ENCODE measurements around the gene MED13L. TPM values are rescaled to one million over a fixed set of nuclear protein-coding genes. Genes with fewer than 3 reads are reported as not detected.
A peak's percentile ranks its signal among the peaks of the same experiment; 100 is the strongest.

Gene MED13L
- total and polyA plus RNA-seq, 9 donors, result 31.0 to 82.7 (median 44.9) TPM

DNA sequence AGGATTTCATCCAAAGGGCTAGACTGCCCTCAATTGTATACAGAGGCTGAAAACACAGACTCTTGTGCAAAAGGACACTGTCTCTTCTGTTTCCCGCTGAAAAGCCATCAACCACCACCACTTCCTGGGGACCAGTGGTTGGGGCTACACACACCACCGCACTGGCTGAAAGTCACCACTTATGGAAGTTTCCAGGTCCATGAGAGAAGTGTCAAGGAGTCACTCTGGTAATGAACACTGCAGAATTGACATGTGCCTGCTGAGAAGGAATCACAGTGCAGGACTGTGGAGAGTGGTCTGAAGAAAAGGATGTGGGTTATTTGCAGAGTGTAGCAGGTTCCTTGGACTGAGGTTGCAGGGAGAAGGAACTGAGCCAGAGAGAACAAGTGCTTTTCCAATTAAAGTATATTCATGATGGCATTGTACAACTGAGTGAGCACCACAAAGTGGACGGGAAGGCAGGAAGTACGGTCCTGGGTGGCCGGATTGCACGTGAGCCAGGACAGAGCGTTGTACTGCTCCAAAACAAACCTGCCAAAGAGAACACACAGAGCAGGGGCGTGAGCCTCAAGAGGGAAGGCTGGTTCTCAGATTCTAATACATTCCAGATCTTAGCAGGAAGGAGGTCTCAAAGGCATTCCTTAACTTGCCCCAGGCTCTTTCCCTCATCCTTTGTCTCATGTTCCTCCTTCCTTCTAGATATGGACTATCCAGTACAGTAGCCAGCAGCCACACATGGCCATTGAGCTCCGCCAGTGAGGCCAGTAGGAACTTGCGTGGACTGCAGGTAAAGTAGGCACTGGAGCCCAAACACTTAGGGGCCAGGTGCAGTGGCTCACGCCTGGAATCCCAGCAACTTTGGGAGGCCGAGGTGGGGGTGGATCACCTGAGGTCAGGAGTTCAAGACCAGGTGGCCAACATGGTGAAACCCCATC is 316.4 kb downstream of the MED13L start:
- DNase-seq, result peak; percentile 32
- no peaks in the 10 kb centered on the region for H3K9me3 ChIP-seq (replicated peaks; ENCODE audit: control insufficient read depth, low read depth, low read length)

DNA sequence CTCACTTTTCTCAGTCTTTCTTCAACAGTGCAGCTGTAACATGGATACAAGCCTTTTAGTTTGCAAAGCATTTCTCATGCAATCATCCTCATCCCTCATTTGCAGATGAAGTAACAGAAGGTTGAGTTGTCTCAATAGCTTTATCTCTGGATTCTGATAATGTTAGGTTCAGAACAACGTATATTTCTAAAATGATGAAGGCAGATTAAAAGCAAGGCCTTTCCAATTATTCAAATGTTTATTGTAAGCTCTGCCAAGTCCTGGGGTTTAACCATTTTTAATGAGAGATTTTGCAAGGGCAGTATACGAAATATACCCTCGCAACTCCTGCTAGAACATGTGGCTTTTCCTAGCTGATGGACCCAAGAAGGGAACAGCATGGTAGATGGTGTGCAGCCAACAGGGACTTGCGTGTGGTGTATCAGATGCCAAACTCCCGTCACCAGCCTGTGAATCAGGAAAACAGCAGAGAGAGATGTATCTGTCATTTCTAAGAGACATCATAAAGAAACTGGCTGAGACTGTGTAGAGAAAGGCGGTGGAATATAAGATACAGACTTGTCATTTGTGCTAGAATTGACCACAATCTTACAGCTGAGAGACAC is 319.7 kb downstream of the MED13L start:
- Histone ChIP-seq H3K4me1 (ENCODE audit: control insufficient read depth, insufficient read depth, low read length) (no peaks in the 10 kb centered on the region), H3K4me3 (ENCODE audit: low read length) (no peak overlapping the region), H3K36me3 (ENCODE audit: control insufficient read depth, insufficient read depth, low read length) (peaks cover 27% of the 10 kb centered on the region), H3K9me3 (replicated peaks; ENCODE audit: control insufficient read depth, low read depth, low read length) (no peaks in the 10 kb centered on the region), H3K27me3 (ENCODE audit: control insufficient read depth, insufficient read depth, low read length) (no peaks in the 10 kb centered on the region), H3K27ac (ENCODE audit: low read length) (no peak overlapping the region)
- WGBS (ENCODE audit: insufficient coverage), result 93% methylated on average over 3 of the region's 6 CpGs
- DNase-seq, result no peak

More for the DNA sequence above, 316.4 kb downstream of the MED13L start:
- Histone ChIP-seq H3K4me1 (ENCODE audit: control insufficient read depth, insufficient read depth, low read length) (no peaks in the 10 kb centered on the region), H3K27ac (ENCODE audit: low read length) (no peak overlapping the region), H3K27me3 (ENCODE audit: control insufficient read depth, insufficient read depth, low read length) (no peaks in the 10 kb centered on the region), H3K36me3 (ENCODE audit: control insufficient read depth, insufficient read depth, low read length) (peaks cover 48% of the 10 kb centered on the region), H3K4me3 (ENCODE audit: low read length) (no peak overlapping the region)
- WGBS (ENCODE audit: insufficient coverage), result 72% methylated on average over 5 of the region's 12 CpGs

DNA sequence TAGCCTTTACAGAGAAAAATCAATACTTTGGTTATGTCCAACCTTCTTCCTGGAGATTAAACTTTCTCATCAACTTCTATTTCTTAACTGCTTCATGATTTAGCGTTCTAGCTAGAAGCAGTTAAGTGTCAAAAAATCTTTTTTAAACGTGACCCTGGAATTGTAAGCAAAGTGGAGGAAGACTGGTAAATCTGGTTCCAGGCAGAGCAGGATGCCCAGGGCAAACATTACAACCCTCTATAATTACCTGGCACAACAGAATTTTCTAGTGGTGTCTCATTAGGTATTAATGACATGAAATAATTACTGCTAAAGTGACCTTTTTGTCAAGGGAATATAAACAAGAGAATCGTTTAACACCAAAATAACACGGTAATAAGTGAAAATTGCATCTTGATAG is 320.8 kb downstream of the MED13L start:
- Histone ChIP-seq H3K27me3 (ENCODE audit: control insufficient read depth, insufficient read depth, low read length) (no peaks in the 10 kb centered on the region), H3K9me3 (replicated peaks; ENCODE audit: control insufficient read depth, low read depth, low read length) (no peaks in the 10 kb centered on the region), H3K4me1 (ENCODE audit: control insufficient read depth, insufficient read depth, low read length) (no peaks in the 10 kb centered on the region), H3K4me3 (ENCODE audit: low read length) (no peak overlapping the region), H3K27ac (ENCODE audit: low read length) (no peak overlapping the region), H3K36me3 (ENCODE audit: control insufficient read depth, insufficient read depth, low read length) (peaks cover 22% of the 10 kb centered on the region)
- 67% methylated on average over 1 of the region's 4 CpGs for WGBS (ENCODE audit: insufficient coverage)
- DNase-seq, result no peak

DNA sequence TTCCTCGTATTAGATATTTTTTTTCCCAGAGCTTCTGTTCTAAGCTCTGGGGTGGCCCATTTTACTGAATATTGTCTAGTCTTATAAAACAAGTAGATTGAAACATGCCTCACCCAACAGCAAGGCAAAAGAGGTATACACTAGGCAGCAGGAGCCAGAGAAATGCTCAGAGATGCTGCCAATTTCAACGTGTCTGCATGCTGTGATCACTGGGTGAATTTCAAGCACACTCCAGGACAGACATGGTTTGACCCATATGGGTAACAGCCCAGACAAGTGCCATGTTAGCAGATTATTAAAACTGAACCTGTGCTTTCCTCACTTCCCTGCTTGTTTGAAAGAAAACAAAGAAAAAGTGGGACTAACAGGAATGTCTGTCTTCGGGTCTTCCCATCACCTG is 321.3 kb downstream of the MED13L start:
- H3K27me3 ChIP-seq (ENCODE audit: control insufficient read depth, insufficient read depth, low read length), result no peaks in the 10 kb centered on the region
- WGBS (ENCODE audit: insufficient coverage), result 29% methylated on average over 1 of the region's 3 CpGs
- H3K27ac ChIP-seq (ENCODE audit: low read length), result no peak overlapping the region
- H3K9me3 ChIP-seq (replicated peaks; ENCODE audit: control insufficient read depth, low read depth, low read length), result no peaks in the 10 kb centered on the region
- DNase-seq, result no peak
- peaks cover 18% of the 10 kb centered on the region for H3K36me3 ChIP-seq (ENCODE audit: control insufficient read depth, insufficient read depth, low read length)
- H3K4me3 ChIP-seq (ENCODE audit: low read length), result no peak overlapping the region
- H3K4me1 ChIP-seq (ENCODE audit: control insufficient read depth, insufficient read depth, low read length), result no peaks in the 10 kb centered on the region

DNA sequence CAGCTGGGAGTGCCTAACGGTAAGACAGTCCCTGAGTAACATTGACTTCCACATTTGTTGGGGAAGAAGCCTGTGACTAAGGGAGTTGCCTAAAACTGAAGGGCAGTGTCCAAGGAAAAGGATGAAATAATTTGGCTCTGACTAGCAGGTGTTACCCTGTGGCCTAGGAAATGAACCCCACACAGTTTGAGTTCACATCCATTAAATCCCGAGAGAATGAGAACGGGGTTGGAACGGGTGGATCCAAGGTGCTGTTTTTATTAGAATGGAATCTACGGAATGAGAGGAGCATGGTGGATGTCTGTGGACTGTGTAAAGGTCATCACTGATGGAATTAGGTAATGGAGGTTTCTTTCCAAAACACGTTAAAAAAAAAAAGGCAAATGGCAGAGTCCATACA is 324.0 kb downstream of the MED13L start:
- Histone ChIP-seq H3K27ac (ENCODE audit: low read length) (no peak overlapping the region), H3K9me3 (replicated peaks; ENCODE audit: control insufficient read depth, low read depth, low read length) (no peaks in the 10 kb centered on the region), H3K27me3 (ENCODE audit: control insufficient read depth, insufficient read depth, low read length) (no peaks in the 10 kb centered on the region), H3K4me1 (ENCODE audit: control insufficient read depth, insufficient read depth, low read length) (no peaks in the 10 kb centered on the region), H3K4me3 (ENCODE audit: low read length) (no peak overlapping the region), H3K36me3 (ENCODE audit: control insufficient read depth, insufficient read depth, low read length) (peaks cover 11% of the 10 kb centered on the region)
- DNase-seq, result no peak
- WGBS (ENCODE audit: insufficient coverage), result 46% methylated on average over 5 of the region's 6 CpGs

DNA sequence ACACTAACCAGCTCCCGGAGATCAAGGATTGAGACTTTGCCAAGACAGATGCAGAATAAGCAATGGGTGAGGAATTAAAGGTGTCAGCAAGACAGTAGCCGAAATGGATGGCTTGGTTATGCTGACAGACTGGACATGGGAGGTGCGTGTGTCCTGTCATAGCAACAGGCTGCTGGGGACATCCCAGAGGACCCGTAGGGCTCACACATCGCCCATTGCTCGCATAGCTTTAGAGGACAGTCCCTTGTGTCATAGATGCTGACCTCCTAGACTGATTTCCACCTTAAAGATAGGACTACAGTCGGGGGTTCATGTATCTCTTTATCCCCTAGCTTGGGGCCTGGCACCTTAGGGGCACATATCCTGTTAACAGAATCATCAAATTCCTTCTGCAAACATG is 324.5 kb downstream of the MED13L start:
- no peak for DNase-seq

DNA sequence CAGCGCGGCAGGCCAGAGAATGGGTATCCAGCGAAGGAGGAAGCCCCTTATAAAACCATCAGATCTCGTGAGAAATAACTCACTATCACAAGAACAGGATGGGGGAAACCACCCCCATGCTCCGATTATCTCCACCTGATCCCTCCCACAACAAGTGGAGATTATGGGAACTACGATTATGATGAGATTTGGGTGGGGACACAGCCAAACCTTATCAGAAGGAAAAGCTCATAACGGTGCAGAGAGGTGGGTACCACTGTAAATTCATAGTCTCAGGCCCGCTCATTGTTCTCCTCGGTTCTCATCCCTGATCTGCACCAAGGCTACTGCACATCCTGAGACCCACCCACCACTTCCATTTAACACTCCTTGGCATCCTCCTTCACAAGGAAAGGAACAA is 326.5 kb downstream of the MED13L start:
- Histone ChIP-seq H3K4me3 (ENCODE audit: low read length) (no peak overlapping the region), H3K27ac (ENCODE audit: low read length) (no peak overlapping the region), H3K4me1 (ENCODE audit: control insufficient read depth, insufficient read depth, low read length) (no peaks in the 10 kb centered on the region), H3K27me3 (ENCODE audit: control insufficient read depth, insufficient read depth, low read length) (no peaks in the 10 kb centered on the region), H3K36me3 (ENCODE audit: control insufficient read depth, insufficient read depth, low read length) (no peaks in the 10 kb centered on the region), H3K9me3 (replicated peaks; ENCODE audit: control insufficient read depth, low read depth, low read length) (no peaks in the 10 kb centered on the region)
- WGBS (ENCODE audit: insufficient coverage), result 96% methylated on average over 6 of the region's 9 CpGs
- DNase-seq, result no peak

More for the DNA sequence above, 324.5 kb downstream of the MED13L start:
- Histone ChIP-seq H3K36me3 (ENCODE audit: control insufficient read depth, insufficient read depth, low read length) (peaks cover 8% of the 10 kb centered on the region), H3K4me1 (ENCODE audit: control insufficient read depth, insufficient read depth, low read length) (no peaks in the 10 kb centered on the region), H3K27ac (ENCODE audit: low read length) (no peak overlapping the region), H3K27me3 (ENCODE audit: control insufficient read depth, insufficient read depth, low read length) (no peaks in the 10 kb centered on the region), H3K9me3 (replicated peaks; ENCODE audit: control insufficient read depth, low read depth, low read length) (no peaks in the 10 kb centered on the region), H3K4me3 (ENCODE audit: low read length) (no peak overlapping the region)
- WGBS (ENCODE audit: insufficient coverage), result 79% methylated on average over 6 of the region's 7 CpGs

DNA sequence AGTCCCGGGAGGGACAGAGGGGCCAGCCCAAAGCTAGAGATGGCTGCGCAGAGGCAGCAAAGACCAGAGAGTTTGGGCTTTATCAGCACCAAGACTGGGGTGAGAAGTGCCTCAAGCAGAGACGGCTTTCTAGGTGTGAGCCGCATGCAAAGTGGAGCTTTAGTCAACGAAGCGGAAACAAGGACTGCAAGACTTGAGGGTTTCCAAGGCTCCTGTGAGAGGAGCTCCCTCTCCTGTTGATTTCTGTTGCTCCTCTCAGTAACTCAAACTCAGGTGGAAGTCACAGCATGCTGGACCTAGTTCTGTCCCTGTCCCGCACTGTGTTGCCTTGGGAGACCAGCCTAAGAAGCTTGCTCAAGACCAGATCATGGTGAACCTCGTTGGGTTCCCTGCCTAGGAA is 327.8 kb downstream of the MED13L start:
- Histone ChIP-seq H3K9me3 (replicated peaks; ENCODE audit: control insufficient read depth, low read depth, low read length) (no peaks in the 10 kb centered on the region), H3K36me3 (ENCODE audit: control insufficient read depth, insufficient read depth, low read length) (no peaks in the 10 kb centered on the region), H3K4me1 (ENCODE audit: control insufficient read depth, insufficient read depth, low read length) (no peaks in the 10 kb centered on the region), H3K4me3 (ENCODE audit: low read length) (no peak overlapping the region), H3K27ac (ENCODE audit: low read length) (no peak overlapping the region), H3K27me3 (ENCODE audit: control insufficient read depth, insufficient read depth, low read length) (no peaks in the 10 kb centered on the region)
- no peak for DNase-seq
- WGBS (ENCODE audit: insufficient coverage), result 80% methylated on average over 8 of the region's 8 CpGs

DNA sequence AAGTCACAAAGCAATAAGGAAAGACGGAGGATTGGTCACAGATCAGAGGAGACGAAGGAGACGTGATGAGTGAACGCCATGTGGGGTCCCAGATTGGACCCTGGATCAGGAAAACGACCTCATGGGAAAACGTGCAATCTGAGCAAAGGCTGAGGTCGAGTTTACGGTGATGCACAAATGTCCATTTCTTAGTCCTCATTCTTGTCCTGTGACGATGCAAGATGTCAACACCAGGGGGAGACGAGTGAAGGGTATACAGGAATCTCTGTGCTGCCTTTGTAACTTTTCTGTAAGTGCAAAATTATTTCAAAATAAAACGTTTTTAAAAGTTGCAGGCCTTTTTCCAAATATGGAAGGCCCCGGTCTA is 329.8 kb downstream of the MED13L start:
- no peaks in the 10 kb centered on the region for H3K36me3 ChIP-seq (ENCODE audit: control insufficient read depth, insufficient read depth, low read length)
- H3K27me3 ChIP-seq (ENCODE audit: control insufficient read depth, insufficient read depth, low read length), result no peaks in the 10 kb centered on the region
- WGBS (ENCODE audit: insufficient coverage), result 83% methylated on average over 8 of the region's 12 CpGs
- no peaks in the 10 kb centered on the region for H3K4me1 ChIP-seq (ENCODE audit: control insufficient read depth, insufficient read depth, low read length)
- no peak overlapping the region for H3K4me3 ChIP-seq (ENCODE audit: low read length)
- H3K9me3 ChIP-seq (replicated peaks; ENCODE audit: control insufficient read depth, low read depth, low read length), result no peaks in the 10 kb centered on the region
- no peak overlapping the region for H3K27ac ChIP-seq (ENCODE audit: low read length)
- no peak for DNase-seq

DNA sequence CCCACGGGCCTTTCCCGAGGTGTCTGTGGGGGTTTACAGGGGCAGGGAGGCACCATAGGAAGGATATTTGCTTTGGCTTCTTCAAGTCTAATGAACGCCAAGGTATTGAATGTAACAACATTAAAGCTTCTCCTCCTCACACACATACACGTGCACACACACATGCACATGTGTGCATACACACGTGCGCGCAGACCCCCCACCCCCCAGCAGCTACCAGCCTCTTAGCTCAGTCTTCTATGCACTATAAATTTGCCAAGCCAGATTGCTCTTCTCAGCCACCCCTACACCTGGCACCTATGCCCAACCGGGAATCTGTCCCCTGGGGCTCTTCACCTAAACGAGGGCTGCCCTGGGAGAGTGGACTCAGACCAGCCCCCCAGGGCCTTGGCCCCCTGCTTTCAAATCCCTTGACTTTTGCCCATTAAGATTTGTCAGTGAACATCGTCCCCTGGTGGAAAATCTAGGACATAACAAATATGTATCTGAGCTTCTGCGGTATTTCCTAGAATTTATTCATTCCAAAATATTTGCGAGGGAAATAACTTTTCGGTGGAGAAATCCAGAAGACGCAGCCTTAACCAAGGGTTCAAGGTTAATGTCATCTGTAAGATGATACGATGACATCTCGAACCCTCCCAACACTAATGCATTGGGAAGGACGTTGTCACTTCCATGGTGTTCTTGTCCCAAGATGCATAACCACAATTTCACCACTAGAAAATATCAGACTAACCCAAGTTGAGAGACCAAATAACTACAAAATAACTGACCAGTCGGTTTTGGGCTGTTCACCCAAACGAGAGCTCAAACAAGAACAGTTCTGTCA is 330.4 kb downstream of the MED13L start:
- WGBS (ENCODE audit: insufficient coverage), result 84% methylated on average over 16 of the region's 19 CpGs

More for the DNA sequence above, 330.4 kb downstream of the MED13L start:
- Histone ChIP-seq H3K9me3 (replicated peaks; ENCODE audit: control insufficient read depth, low read depth, low read length) (no peaks in the 10 kb centered on the region), H3K36me3 (ENCODE audit: control insufficient read depth, insufficient read depth, low read length) (no peaks in the 10 kb centered on the region), H3K4me1 (ENCODE audit: control insufficient read depth, insufficient read depth, low read length) (no peaks in the 10 kb centered on the region), H3K27me3 (ENCODE audit: control insufficient read depth, insufficient read depth, low read length) (no peaks in the 10 kb centered on the region), H3K27ac (ENCODE audit: low read length) (no peak overlapping the region), H3K4me3 (ENCODE audit: low read length) (no peak overlapping the region)
- DNase-seq, result no peak

Measured in muscle of leg (tissue), 11 donors.